ENCODE measurements around the gene CNDP2. TPM values are rescaled to one million over a fixed set of nuclear protein-coding genes. Genes with fewer than 3 reads are reported as not detected.

The CNDP2 gene
- total RNA-seq, 1 experiment from 2014 or later, result 310 TPM

GRCh38 chr18:74562131-74562730, 66.1 kb downstream of the CNDP2 start:
- Histone ChIP-seq H3K36me3 (ENCODE audit: control insufficient read depth, insufficient read depth, low read length) (no peaks in the 10 kb centered on the region), H3K9me3 (ENCODE audit: control insufficient read depth, insufficient read depth, low read depth, low read length) (no peaks in the 10 kb centered on the region), H3K27me3 (ENCODE audit: control insufficient read depth, insufficient read depth, low read length) (peaks cover 10% of the 10 kb centered on the region), H3K4me1 (ENCODE audit: control insufficient read depth, insufficient read depth, low read length) (no peaks in the 10 kb centered on the region), H3K27ac (ENCODE audit: low read length) (no peak overlapping the region), H3K4me3 (ENCODE audit: low read depth in 2 of 2, low read length in 2 of 2) (no peak overlapping the region)
- TF ChIP-seq SIN3A (IDR thresholded peaks at IDR 0.05; ENCODE audit: borderline replicate concordance, insufficient read depth, low read depth, low read length), result no peak
- no peak for TF ChIP-seq TCF7L2 (IDR thresholded peaks at IDR 0.05; ENCODE audit: low read depth, low read length)
- TF ChIP-seq POLR2AphosphoS5 (IDR thresholded peaks at IDR 0.05; ENCODE audit: low read depth, low read length), result no peak
- TF ChIP-seq REST (IDR thresholded peaks at IDR 0.05; ENCODE audit: insufficient read depth in 1 of 2, low read depth in 2 of 2, low read length in 1 of 2), result no peak
- TF ChIP-seq CTCF (IDR thresholded peaks at IDR 0.05), result no peak
- no TSS peak for BruUV-seq (replicated peaks)
- ATAC-seq, result no peak
- CTCF ChIA-PET, result no interaction called here
- DNase-seq (ENCODE audit: low read depth, low spot score), result no peak
- intact Hi-C loops (cut with micrococcal nuclease; ENCODE audit: unreplicated experiment), result no loop called here
- POLR2A ChIA-PET, result no interaction called here
- in situ Hi-C loops (cut with HindIII; ENCODE audit: low pct_unique_long_range_greater_than_20kb, low sequenced_read_pairs), result no loop called here

- peaks cover 6% of the 10 kb centered on the region for H3K27me3 ChIP-seq (ENCODE audit: control insufficient read depth, insufficient read depth, low read length)
- no peaks in the 10 kb centered on the region for H3K36me3 ChIP-seq (ENCODE audit: control insufficient read depth, insufficient read depth, low read length)
- BruUV-seq (replicated peaks), result no TSS peak
- DNase-seq (ENCODE audit: low read depth, low spot score), result no peak
- H3K4me3 ChIP-seq (ENCODE audit: low read depth in 2 of 2, low read length in 2 of 2), result no peak overlapping the region
- TF ChIP-seq REST (IDR thresholded peaks at IDR 0.05; ENCODE audit: insufficient read depth in 1 of 2, low read depth in 2 of 2, low read length in 1 of 2) (no peak), POLR2AphosphoS5 (IDR thresholded peaks at IDR 0.05; ENCODE audit: low read depth, low read length) (no peak), TCF7L2 (IDR thresholded peaks at IDR 0.05; ENCODE audit: low read depth, low read length) (no peak), CTCF (IDR thresholded peaks at IDR 0.05) (no peak), SIN3A (IDR thresholded peaks at IDR 0.05; ENCODE audit: borderline replicate concordance, insufficient read depth, low read depth, low read length) (no peak)
- H3K27ac ChIP-seq (ENCODE audit: low read length), result no peak overlapping the region
- in situ Hi-C loops (cut with HindIII; ENCODE audit: low pct_unique_long_range_greater_than_20kb, low sequenced_read_pairs) (no loop called here), intact Hi-C loops (cut with micrococcal nuclease; ENCODE audit: unreplicated experiment) (no loop called here)
- ChIA-PET CTCF (no interaction called here), POLR2A (no interaction called here)
- H3K9me3 ChIP-seq (ENCODE audit: control insufficient read depth, insufficient read depth, low read depth, low read length), result no peaks in the 10 kb centered on the region
- ATAC-seq, result no peak
- no peaks in the 10 kb centered on the region for H3K4me1 ChIP-seq (ENCODE audit: control insufficient read depth, insufficient read depth, low read length)
Measured at GRCh38 chr18:74562775-74563174, 66.6 kb downstream of the CNDP2 start.

Data from Panc1 (cell line).